Activated CD4-positive, alpha-beta T cell treated with anti-CD3 and anti-CD28 coated beads for 36 hours (primary cell): Measurements from ENCODE around the gene MEGF11. TPM values are rescaled to one million over a fixed set of nuclear protein-coding genes. Genes with fewer than 3 reads are reported as not detected.
A peak's percentile ranks its signal among the peaks of the same experiment; 100 is the strongest.

Experiments used
- ATAC-seq: fragments of 200-7000 bp; cut with Tn5 transposase; one replicate; pipeline ENCODE4 v1.10.0; 2021; ENCODE audit warnings: mild to moderate bottlenecking, moderate library complexity
- CTCF ChIA-PET: fragments of 350-600 bp; sonication (Branson Sonifier 250); formaldehyde crosslinking; loops from one replicate; lab custom pipeline; 2021; ENCODE audit warnings: antibody characterized with exemption; lab: Charles Lee
- POLR2A ChIA-PET: fragments of 350-600 bp; sonication (Branson Sonifier 250); formaldehyde crosslinking; loops from one replicate; lab custom pipeline; 2021; ENCODE audit warnings: antibody characterized with exemption, inconsistent platforms; lab: Charles Lee
- DNase-seq: peaks from one replicate; pipeline ENCODE4 v3.0.0-alpha.2; 2020
- H3K27ac Mint-ChIP-seq: one replicate; pipeline ENCODE4 v1.8.0; 2021; ENCODE audit warnings: mixed read lengths
- H3K27me3 Mint-ChIP-seq: one replicate; pipeline ENCODE4 v1.8.0; 2021; ENCODE audit warnings: mixed read lengths
- H3K36me3 Mint-ChIP-seq: one replicate; pipeline ENCODE4 v1.8.0; 2021; ENCODE audit warnings: low read depth, mixed read lengths
- H3K4me1 Mint-ChIP-seq: one replicate; pipeline ENCODE4 v1.8.0; 2021; ENCODE audit warnings: mixed read lengths
- H3K4me3 Mint-ChIP-seq: one replicate; pipeline ENCODE4 v1.8.0; 2021; ENCODE audit warnings: mild to moderate bottlenecking, moderate library complexity, mixed read lengths
- H3K9me3 Mint-ChIP-seq: one replicate; pipeline ENCODE4 v1.8.0; 2021; ENCODE audit warnings: low read depth, mixed read lengths
- intact Hi-C, 2 experiments: fragments of 100-400 bp; cut with DNase I in 1 of 2; cut with micrococcal nuclease in 1 of 2; formaldehyde crosslinking; loops; one replicate each; pipeline versions ENCODE4 v1.14.2 to v1.15.1; 2022 to 2024; cut with DNase I, micrococcal nuclease
- total RNA-seq, 2 experiments: library from RNA; stranded (reverse); gene quantifications; one replicate each; pipeline ENCODE4 v1.2.3, GENCODE V29; 2021

MEGF11 gene
- total RNA-seq, 2 experiments from 2014 or later = not detected

GRCh38 chr15:66096688-66097058 lies 156.9 kb downstream of the MEGF11 start:
- DNase-seq (no peak), ATAC-seq (no peak)
- Mint-ChIP-seq H3K27ac (no peak overlapping the region), H3K4me1 (peaks cover 3% of the 10 kb centered on the region), H3K27me3 (no peaks in the 10 kb centered on the region), H3K4me3 (no peak overlapping the region), H3K36me3 (no peaks in the 10 kb centered on the region), H3K9me3 (no peaks in the 10 kb centered on the region)
- ChIA-PET CTCF (interaction anchor here (1.6 kb wide), 1 partner anchor 14 kb away, joined by 5 read pairs; no protein-coding TSS in a partner anchor), POLR2A (no interaction called here)
- intact Hi-C loops = no loop called here

DNA sequence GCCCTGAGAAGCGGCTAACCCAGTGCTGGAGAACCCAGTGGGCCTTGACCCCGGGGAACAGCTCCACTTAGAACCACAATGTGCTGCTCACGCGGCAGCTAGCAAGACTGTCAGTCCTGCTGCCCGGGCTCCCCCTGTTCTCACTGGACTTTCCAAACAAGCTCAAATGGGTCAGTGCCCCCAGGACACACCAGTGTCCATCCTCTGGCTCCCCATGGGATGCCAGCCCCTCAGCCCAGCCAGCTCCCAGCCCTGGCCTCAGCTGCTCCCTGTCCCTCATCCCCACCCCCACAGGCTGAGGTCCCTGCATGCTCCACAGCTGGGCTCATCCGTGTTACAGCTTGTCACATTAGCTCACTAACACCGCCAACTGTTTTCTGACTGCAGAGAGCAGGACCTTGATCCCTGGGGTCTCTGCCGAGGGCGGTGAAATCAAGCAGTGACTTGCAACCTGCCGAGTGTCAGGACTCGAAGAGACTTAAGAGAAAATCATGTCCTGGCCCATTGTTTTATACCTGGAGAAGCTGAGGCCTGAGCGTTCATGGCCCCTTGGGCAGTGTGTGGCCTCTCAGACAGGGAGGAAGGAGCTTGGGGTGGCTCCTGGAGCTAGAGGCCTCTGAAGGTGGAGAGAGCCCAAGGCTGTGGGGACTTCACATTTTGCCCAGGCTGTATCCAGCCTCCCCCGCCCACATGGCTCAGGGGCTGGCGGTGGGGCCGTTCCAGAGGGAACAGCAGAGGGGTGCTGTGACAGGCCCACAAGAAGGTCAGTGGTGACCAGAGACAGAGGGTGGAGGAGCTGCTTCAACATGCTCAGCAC lies 157.5 kb downstream of the MEGF11 start:
- CTCF ChIA-PET = interaction anchor here (0.6 to 0.9 kb wide), 2 partner anchors 44 to 196 kb away, joined by 3 read pairs; no protein-coding TSS in a partner anchor
- intact Hi-C loops = no loop called here
- POLR2A ChIA-PET = no interaction called here
- H3K36me3 Mint-ChIP-seq = no peaks in the 10 kb centered on the region
- H3K9me3 Mint-ChIP-seq = no peaks in the 10 kb centered on the region
- DNase-seq = no peak
- no peak overlapping the region for H3K4me3 Mint-ChIP-seq
- no peak overlapping the region for H3K27ac Mint-ChIP-seq
- H3K27me3 Mint-ChIP-seq = no peaks in the 10 kb centered on the region
- H3K4me1 Mint-ChIP-seq = no peaks in the 10 kb centered on the region
- no peak for ATAC-seq

- Mint-ChIP-seq H3K9me3 (no peaks in the 10 kb centered on the region), H3K4me1 (no peaks in the 10 kb centered on the region), H3K4me3 (no peak overlapping the region), H3K36me3 (no peaks in the 10 kb centered on the region), H3K27ac (no peak overlapping the region), H3K27me3 (no peaks in the 10 kb centered on the region)
- ChIA-PET POLR2A (no interaction called here), CTCF (interaction anchor here (1.2 kb wide), 1 partner anchor 10 kb away, joined by 3 read pairs; no protein-coding TSS in a partner anchor)
- intact Hi-C loops = no loop called here
- ATAC-seq (no peak), DNase-seq (no peak)
Measured at GRCh38 chr15:66094331-66094730, 159.2 kb downstream of the MEGF11 start.

DNA sequence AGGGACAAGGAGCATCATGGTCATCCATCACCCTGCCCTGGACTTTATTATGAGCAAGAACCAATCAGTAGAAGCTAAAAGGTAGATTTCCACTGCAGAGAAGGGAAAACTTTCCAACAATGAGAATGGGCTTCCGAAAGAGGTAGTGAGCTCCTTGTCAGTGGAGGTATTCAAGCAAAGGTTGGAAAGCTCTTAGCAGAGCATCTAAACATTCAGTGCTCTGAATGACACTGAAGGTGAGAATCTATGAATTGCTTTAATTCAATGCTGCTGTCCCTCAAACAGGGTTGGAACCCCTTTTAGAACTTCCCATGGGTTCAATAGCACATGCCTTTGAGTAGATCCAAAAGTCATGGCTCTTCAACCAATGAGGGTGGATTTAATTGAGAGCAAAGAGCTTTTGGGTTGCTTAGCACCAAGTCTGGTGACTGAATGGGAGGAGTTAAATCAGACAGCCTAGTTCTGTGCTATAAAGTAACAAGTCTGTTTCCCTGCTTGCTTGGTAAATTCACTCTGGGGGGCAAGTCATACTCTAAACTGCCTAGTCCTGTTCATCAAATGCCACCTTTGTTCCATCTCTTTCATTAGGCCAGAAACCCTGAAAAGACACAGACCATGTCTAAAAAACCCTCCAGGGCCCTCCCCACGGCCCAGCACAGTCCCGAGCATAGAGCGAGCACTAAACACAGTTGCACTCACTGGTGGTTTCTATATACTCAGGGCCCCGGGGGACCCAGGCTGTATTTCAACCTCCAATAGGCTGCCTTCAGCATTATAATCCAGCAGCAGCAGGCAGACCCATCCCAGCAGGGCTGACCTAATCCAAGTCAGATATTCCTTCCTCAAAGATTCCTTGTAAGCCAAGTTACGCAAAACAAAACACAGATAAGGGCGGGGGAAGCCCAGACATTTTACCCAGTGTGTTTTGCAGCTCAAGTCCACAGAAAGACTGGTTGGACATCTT lies 161.2 kb downstream of the MEGF11 start:
- CTCF ChIA-PET = interaction anchor here (0.6 to 0.7 kb wide), 2 partner anchors 14 to 175 kb away, joined by 3 read pairs; no protein-coding TSS in a partner anchor

GRCh38 chr15:66089509-66089908 lies 164.0 kb downstream of the MEGF11 start:
- CTCF ChIA-PET = no interaction called here
- POLR2A ChIA-PET = interaction anchor here (0.6 kb wide), 1 partner anchor 953 kb away, joined by 4 read pairs; no protein-coding TSS in a partner anchor
- H3K27me3 Mint-ChIP-seq = no peaks in the 10 kb centered on the region
- no peak for DNase-seq
- no peak for ATAC-seq
- intact Hi-C loops = no loop called here
- H3K4me1 Mint-ChIP-seq = no peaks in the 10 kb centered on the region
- no peaks in the 10 kb centered on the region for H3K36me3 Mint-ChIP-seq
- H3K4me3 Mint-ChIP-seq = no peak overlapping the region
- H3K27ac Mint-ChIP-seq = no peak overlapping the region
- peaks cover 1% of the 10 kb centered on the region for H3K9me3 Mint-ChIP-seq

More for the DNA sequence above, 161.2 kb downstream of the MEGF11 start:
- no peak overlapping the region for H3K4me3 Mint-ChIP-seq
- intact Hi-C loops = no loop called here
- no peak for DNase-seq
- H3K36me3 Mint-ChIP-seq = no peaks in the 10 kb centered on the region
- no peaks in the 10 kb centered on the region for H3K27me3 Mint-ChIP-seq
- H3K4me1 Mint-ChIP-seq = no peaks in the 10 kb centered on the region
- no peak overlapping the region for H3K27ac Mint-ChIP-seq
- POLR2A ChIA-PET = no interaction called here
- H3K9me3 Mint-ChIP-seq = no peaks in the 10 kb centered on the region
- no peak for ATAC-seq

DNA sequence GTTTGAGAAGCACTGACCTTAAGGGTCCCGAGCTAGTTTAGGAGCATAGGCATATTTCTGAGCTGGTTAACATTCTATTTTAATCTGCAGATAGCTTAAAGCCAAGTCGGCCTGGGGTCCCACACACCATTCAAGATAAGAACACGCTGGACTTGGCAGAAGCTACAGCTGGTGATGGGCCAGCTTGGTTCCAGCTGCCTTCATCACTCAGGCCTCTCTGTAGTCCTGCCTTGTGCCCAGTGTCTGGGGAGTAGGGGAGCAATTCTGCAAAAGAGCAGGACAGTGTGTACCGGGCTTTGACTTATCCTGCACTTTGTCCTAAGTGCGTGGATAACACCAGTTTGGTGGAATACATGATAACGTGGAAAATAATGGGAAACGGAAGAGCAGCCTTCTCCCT lies 164.5 kb downstream of the MEGF11 start:
- DNase-seq = no peak
- no peaks in the 10 kb centered on the region for H3K36me3 Mint-ChIP-seq
- ChIA-PET POLR2A (interaction anchor here (0.6 kb wide), 1 partner anchor 954 kb away, joined by 4 read pairs; no protein-coding TSS in a partner anchor), CTCF (no interaction called here)
- no peaks in the 10 kb centered on the region for H3K4me1 Mint-ChIP-seq
- H3K4me3 Mint-ChIP-seq = no peak overlapping the region
- no peaks in the 10 kb centered on the region for H3K27me3 Mint-ChIP-seq
- H3K27ac Mint-ChIP-seq = no peak overlapping the region
- intact Hi-C loops = no loop called here
- ATAC-seq = no peak
- peaks cover 3% of the 10 kb centered on the region for H3K9me3 Mint-ChIP-seq

DNA sequence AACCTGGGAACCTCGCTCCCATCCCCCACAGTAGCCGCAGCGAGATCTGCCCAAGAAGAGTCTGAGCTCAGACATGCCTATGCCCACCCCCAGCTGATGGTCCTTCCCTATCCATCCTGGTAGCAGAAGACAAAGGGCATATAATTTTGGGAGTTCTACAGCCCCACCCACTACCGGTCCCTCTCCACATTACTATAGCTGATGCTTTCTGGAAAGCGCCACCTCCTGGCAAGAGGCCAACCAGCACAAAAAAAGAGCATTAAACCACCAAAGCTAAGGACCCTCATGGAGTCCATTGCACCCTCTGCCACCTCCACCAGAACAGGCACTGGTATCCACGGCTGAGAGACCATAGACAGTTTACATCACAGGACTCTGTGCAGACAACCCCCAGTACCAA lies 168.4 kb downstream of the MEGF11 start:
- ATAC-seq = no peak
- DNase-seq = peak; percentile 32
- Mint-ChIP-seq H3K36me3 (no peaks in the 10 kb centered on the region), H3K4me3 (no peak overlapping the region), H3K4me1 (no peaks in the 10 kb centered on the region), H3K27ac (no peak overlapping the region), H3K27me3 (peaks cover 2% of the 10 kb centered on the region), H3K9me3 (peaks cover 3% of the 10 kb centered on the region)
- POLR2A ChIA-PET = no interaction called here
- CTCF ChIA-PET = interaction anchor here (0.6 to 1.4 kb wide), 2 partner anchors 60 to 198 kb away, joined by 3 to 4 read pairs; no protein-coding TSS in a partner anchor
- intact Hi-C loops = no loop called here

GRCh38 chr15:66084704-66085103 lies 168.8 kb downstream of the MEGF11 start:
- no peaks in the 10 kb centered on the region for H3K4me1 Mint-ChIP-seq
- POLR2A ChIA-PET = no interaction called here
- H3K36me3 Mint-ChIP-seq = no peaks in the 10 kb centered on the region
- H3K4me3 Mint-ChIP-seq = no peak overlapping the region
- intact Hi-C loops = no loop called here
- no peak for DNase-seq
- H3K27me3 Mint-ChIP-seq = peaks cover 2% of the 10 kb centered on the region
- ATAC-seq = no peak
- peaks cover 3% of the 10 kb centered on the region for H3K9me3 Mint-ChIP-seq
- no peak overlapping the region for H3K27ac Mint-ChIP-seq
- CTCF ChIA-PET = interaction anchor here (0.6 to 1.4 kb wide), 2 partner anchors 59 to 197 kb away, joined by 3 to 4 read pairs; no protein-coding TSS in a partner anchor

GRCh38 chr15:66080717-66081398 lies 172.7 kb downstream of the MEGF11 start:
- H3K4me3 Mint-ChIP-seq = no peak overlapping the region
- H3K36me3 Mint-ChIP-seq = no peaks in the 10 kb centered on the region
- H3K27ac Mint-ChIP-seq = no peak overlapping the region
- intact Hi-C loops = no loop called here
- no peaks in the 10 kb centered on the region for H3K4me1 Mint-ChIP-seq
- ChIA-PET CTCF (interaction anchor here (0.6 kb wide), 1 partner anchor 198 kb away, joined by 3 read pairs; no protein-coding TSS in a partner anchor), POLR2A (no interaction called here)
- no peak for DNase-seq
- ATAC-seq = no peak
- peaks cover 15% of the 10 kb centered on the region for H3K27me3 Mint-ChIP-seq
- peaks cover 3% of the 10 kb centered on the region for H3K9me3 Mint-ChIP-seq

GRCh38 chr15:66078929-66079275 lies 174.6 kb downstream of the MEGF11 start:
- Mint-ChIP-seq H3K4me3 (no peak overlapping the region), H3K9me3 (no peaks in the 10 kb centered on the region), H3K27ac (no peak overlapping the region), H3K36me3 (no peaks in the 10 kb centered on the region), H3K27me3 (peaks cover 16% of the 10 kb centered on the region), H3K4me1 (no peaks in the 10 kb centered on the region)
- no peak for DNase-seq
- ChIA-PET CTCF (no interaction called here), POLR2A (no interaction called here)
- ATAC-seq = no peak
- intact Hi-C loops = no loop called here
